CD4-positive, alpha-beta T cell treated with Interleukin-15 for 4 hours (primary cell): ENCODE results near the gene LCN10.
A peak's percentile ranks its signal among the peaks of the same experiment; 100 is the strongest.

Experiments
- DNase-seq: peaks from one replicate; pipeline ENCODE4 v3.0.0-alpha.2; 2020; ENCODE audit warnings: low spot score

The LCN10 gene

GRCh38 chr9:136738960-136739359 is 3.8 kb downstream of the LCN10 start:
- no peak for DNase-seq

GRCh38 chr9:136735812-136736480 is 6.8 kb downstream of the LCN10 start:
- no peak for DNase-seq

GRCh38 chr9:136734837-136735496 is 7.8 kb downstream of the LCN10 start:
- no peak for DNase-seq

GRCh38 chr9:136733611-136734010 is 9.1 kb downstream of the LCN10 start:
- no peak for DNase-seq

GRCh38 chr9:136732444-136733178 is 10.1 kb downstream of the LCN10 start:
- DNase-seq = no peak

- DNase-seq = no peak
Measured at GRCh38 chr9:136729926-136730325, 12.8 kb downstream of the LCN10 start.

GRCh38 chr9:136729144-136729543 is 13.6 kb downstream of the LCN10 start:
- DNase-seq = no peak

- no peak for DNase-seq
Measured at GRCh38 chr9:136728548-136729123, 14.1 kb downstream of the LCN10 start.

GRCh38 chr9:136728080-136728547 is 14.6 kb downstream of the LCN10 start:
- DNase-seq = peak; percentile 93

- DNase-seq = peak; percentile 55
Measured at GRCh38 chr9:136726631-136727191, 16.0 kb downstream of the LCN10 start.

GRCh38 chr9:136726118-136726517 is 16.6 kb downstream of the LCN10 start:
- no peak for DNase-seq

GRCh38 chr9:136725612-136726011 is 17.1 kb downstream of the LCN10 start:
- no peak for DNase-seq

- DNase-seq = no peak
Measured at GRCh38 chr9:136724772-136725171, 18.0 kb downstream of the LCN10 start.

GRCh38 chr9:136723989-136724388 is 18.8 kb downstream of the LCN10 start:
- no peak for DNase-seq

- DNase-seq = no peak
Measured at GRCh38 chr9:136723362-136723976, 19.3 kb downstream of the LCN10 start.

GRCh38 chr9:136722969-136723356 is 19.8 kb downstream of the LCN10 start:
- DNase-seq = no peak

GRCh38 chr9:136722093-136722968 is 20.4 kb downstream of the LCN10 start:
- no peak for DNase-seq

- no peak for DNase-seq
Measured at GRCh38 chr9:136721339-136722092, 21.2 kb downstream of the LCN10 start.

GRCh38 chr9:136720898-136721338 is 21.8 kb downstream of the LCN10 start:
- no peak for DNase-seq
